HUES48 (cell line): ENCODE measurements around the gene PCDHGA1.

Source experiments
- H3K27ac ChIP-seq: one replicate; pipeline ENCODE4 v1.7.0; 2013; ENCODE audit warnings: low read depth, low read length, inconsistent platforms
- H3K27me3 ChIP-seq: 2 replicates; pipeline ENCODE4 v1.6.1; 2013; ENCODE audit warnings: mild to moderate bottlenecking, low read length; ENCODE audit not compliant: control insufficient read depth, insufficient read depth
- H3K36me3 ChIP-seq: 2 replicates; pipeline ENCODE4 v1.6.1; 2013; ENCODE audit warnings: low read length; ENCODE audit not compliant: control insufficient read depth, insufficient read depth
- H3K4me1 ChIP-seq: 2 replicates; pipeline ENCODE4 v1.6.1; 2013; ENCODE audit warnings: mild to moderate bottlenecking, low read length; ENCODE audit not compliant: control insufficient read depth, insufficient read depth
- H3K4me3 ChIP-seq: 2 replicates; pipeline ENCODE4 v1.5.1; 2013; ENCODE audit warnings: mild to moderate bottlenecking, low read depth, low read length
- H3K9ac ChIP-seq: 2 replicates; pipeline ENCODE4 v1.6.1; 2013; ENCODE audit warnings: mild to moderate bottlenecking, low read depth, low read length, moderate library complexity
- H3K9me3 ChIP-seq: 2 replicates; pipeline ENCODE4 v1.6.1; 2013; ENCODE audit warnings: low read length; ENCODE audit not compliant: control insufficient read depth, insufficient read depth

The PCDHGA1 gene

DNA sequence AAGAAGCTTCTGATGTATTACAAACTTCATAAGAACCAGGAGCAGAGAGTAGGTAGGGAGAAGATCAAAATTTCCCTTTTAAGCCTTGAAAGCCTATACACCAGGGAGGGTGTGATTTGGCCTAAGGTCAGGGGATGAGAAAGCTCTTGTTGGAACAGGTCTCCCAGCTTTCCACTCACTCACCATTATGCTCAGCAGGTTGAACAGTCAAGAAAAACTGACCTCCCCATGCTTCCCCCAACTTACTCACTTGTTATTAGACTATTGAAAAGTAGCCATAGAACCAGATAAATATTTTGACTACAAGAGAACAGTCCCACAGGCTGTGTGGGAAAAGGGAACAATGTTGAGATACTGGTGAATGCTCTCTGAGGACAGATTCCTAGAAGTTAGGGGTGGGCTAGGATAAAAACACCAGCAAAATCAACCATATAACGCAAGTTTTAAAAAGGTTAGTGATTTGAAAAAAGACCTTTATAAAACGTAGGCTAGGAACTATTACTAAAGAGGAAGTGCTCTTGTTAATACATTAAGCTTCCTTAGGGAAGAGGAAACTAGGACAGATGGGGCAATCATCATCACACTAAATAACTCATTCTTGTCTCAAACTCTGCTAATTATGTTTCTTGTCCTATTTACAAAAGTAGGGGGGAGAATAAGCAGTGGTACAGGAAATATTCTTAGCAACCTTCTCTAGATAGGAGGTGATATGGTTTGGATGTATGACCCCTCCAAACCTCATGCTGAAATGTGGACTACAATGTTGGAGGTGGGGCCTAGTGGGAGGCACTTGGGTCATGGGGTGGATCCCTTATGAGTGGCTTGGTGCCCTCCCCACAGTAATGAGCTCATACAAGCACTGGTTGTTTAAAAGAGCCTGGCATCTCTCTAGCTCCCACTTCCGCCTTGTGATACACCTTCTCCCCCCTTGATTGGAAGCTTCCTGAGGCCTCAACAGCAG, 189.6 kb downstream of the PCDHGA1 start:
- Histone ChIP-seq H3K4me3 (no peak overlapping the region), H3K27me3 (no peaks in the 10 kb centered on the region), H3K36me3 (peaks cover 69% of the 10 kb centered on the region), H3K9ac (no peak overlapping the region), H3K27ac (no peak overlapping the region), H3K9me3 (no peaks in the 10 kb centered on the region), H3K4me1 (peaks cover 13% of the 10 kb centered on the region)

DNA sequence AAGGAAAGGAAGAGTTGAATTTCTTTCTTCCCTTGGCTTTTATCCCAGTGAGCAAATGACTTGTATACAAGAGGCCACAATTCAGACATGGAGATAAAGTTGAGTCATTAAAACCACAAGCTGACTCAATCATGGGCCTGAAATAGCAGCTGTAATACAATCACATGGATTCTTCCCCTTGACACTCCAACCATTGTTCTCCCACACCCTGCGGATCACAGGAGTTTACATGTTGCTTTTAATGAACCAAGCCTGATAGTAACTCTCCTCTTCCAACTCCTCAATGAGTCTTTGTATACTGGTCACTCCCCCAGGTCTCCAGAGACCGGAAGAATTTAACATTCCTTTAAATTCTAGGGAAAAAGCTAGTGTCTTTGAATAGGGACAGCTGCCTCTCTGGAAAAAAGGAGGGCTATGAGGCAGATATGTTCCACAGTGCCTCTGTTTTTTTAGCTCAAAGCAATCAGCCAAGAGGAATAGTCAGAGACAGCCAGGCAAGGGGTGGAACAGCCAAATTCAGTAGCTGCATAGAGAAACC, 191.0 kb downstream of the PCDHGA1 start:
- H3K9me3 ChIP-seq = no peaks in the 10 kb centered on the region
- H3K4me3 ChIP-seq = no peak overlapping the region
- H3K9ac ChIP-seq = no peak overlapping the region
- H3K27ac ChIP-seq = peak overlapping the region; percentile 43
- peaks cover 18% of the 10 kb centered on the region for H3K4me1 ChIP-seq
- H3K36me3 ChIP-seq = peaks cover 74% of the 10 kb centered on the region
- no peaks in the 10 kb centered on the region for H3K27me3 ChIP-seq

DNA sequence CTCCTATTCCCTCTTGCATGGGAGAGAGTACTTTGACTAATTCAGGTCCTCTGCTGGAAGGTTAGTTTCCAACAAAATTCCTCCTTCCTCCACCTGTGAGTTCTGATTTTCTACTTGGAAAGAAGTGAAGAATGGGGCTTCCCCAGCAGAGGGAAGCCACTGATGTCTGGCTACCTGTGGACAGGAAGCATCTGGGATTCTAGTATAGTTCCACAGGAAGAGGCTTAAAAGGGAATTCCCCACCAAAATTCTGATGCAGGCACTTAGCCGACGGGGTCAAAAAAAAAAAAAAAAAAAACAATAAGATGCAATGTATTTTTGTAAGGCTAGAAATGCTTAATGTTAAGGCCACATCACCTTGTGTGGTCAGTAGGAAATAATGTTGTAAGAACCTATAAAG, 192.0 kb downstream of the PCDHGA1 start:
- H3K9ac ChIP-seq = no peak overlapping the region

DNA sequence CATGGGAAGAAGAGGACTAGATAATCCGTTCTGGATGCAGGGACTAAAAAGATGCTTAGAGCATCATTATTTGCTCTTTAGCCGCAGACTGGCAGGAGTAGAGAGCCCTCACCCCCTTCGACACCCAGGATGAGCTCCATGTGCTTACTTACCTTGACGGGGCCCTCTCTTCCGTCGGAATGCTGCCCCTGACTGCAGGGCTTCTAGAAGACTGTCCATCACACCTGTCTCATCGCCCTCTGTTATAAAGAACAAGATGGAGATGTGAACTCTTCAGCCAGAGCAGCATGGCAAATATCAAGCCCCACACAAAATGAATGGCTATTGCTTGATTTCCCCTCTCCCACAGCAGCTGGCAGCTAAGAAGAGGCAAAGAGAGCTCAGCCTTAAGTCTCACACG, 193.7 kb downstream of the PCDHGA1 start:
- Histone ChIP-seq H3K4me3 (no peak overlapping the region), H3K27ac (no peak overlapping the region), H3K9ac (no peak overlapping the region), H3K4me1 (peaks cover 18% of the 10 kb centered on the region), H3K27me3 (no peaks in the 10 kb centered on the region), H3K36me3 (peaks cover 85% of the 10 kb centered on the region), H3K9me3 (no peaks in the 10 kb centered on the region)

More for the DNA sequence above, 192.0 kb downstream of the PCDHGA1 start:
- Histone ChIP-seq H3K27ac (peak overlapping the region; percentile 43), H3K9me3 (no peaks in the 10 kb centered on the region), H3K36me3 (peaks cover 74% of the 10 kb centered on the region), H3K4me3 (no peak overlapping the region), H3K27me3 (no peaks in the 10 kb centered on the region), H3K4me1 (peaks cover 18% of the 10 kb centered on the region)

DNA sequence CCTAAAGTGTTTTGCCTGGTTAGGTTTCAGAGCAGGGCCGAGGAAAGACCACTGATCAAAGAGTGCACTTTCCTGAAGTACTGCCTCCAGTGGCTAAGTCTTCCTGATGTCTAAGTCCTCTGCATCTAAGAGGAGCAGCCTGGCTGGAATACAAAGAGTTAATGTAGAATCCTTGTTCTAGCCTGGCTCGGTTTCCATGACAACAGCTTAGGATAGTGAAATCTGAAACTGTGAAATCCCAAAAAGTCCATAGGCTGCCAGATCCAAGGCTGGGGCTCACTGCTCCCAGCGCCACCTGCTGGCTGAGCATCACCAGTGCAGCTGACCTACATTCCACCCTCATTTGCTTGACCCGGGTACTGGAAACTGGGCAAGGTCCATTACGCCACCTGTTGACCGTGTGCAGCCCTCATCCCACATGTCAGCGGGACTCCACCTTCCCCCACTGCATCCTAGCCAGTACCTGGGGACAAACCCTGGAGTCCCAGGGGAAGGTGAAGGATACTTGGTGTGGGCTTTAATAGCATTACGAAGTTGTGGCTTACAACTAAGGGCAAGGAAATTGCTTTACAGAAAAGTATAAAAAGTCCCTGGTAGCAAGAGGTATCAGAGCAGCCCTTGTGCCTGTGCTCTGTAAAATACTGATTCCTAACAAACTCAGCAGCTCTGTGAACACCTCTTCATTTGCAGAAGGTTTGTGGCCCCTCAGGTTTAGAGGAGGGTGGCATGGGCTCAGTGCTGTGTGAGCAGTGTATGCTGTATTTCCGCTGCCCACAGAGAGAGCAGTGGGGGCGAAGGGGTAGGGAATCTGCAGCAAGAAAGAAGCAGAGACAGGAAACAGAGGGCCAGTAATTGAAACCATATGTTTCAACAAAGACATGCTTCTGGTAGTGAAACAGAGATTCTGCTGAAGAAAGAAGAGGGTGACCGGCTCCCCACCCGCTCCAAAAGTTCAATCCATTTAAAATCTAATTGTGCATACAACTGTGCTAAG, 194.6 kb downstream of the PCDHGA1 start:
- Histone ChIP-seq H3K4me1 (peaks cover 18% of the 10 kb centered on the region), H3K36me3 (peaks cover 85% of the 10 kb centered on the region), H3K9ac (no peak overlapping the region), H3K4me3 (no peak overlapping the region), H3K27me3 (no peaks in the 10 kb centered on the region), H3K9me3 (no peaks in the 10 kb centered on the region), H3K27ac (peak overlapping the region; percentile 76)

DNA sequence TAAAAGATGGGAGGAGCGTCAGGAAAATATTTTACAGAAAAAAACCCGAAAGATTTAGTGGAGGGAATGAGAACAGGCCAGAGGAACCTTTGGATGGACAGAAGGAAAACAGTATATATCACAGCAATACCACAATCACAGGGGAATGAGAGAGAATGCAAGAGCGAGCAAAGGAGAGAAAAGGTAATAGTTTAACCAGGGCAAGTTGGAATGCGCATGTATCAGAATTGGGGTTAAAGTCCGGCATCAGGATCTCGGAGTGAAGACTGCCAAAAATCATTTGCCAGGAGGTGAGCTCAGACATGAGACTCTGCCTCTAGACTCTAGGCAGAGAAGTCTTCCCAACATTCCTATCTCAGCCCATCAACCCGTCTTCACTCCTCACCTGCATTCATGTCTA, 195.3 kb downstream of the PCDHGA1 start:
- no peaks in the 10 kb centered on the region for H3K27me3 ChIP-seq
- peak overlapping the region; percentile 76 for H3K27ac ChIP-seq
- peaks cover 79% of the 10 kb centered on the region for H3K36me3 ChIP-seq
- H3K4me3 ChIP-seq = no peak overlapping the region
- peaks cover 18% of the 10 kb centered on the region for H3K4me1 ChIP-seq
- H3K9ac ChIP-seq = no peak overlapping the region
- H3K9me3 ChIP-seq = no peaks in the 10 kb centered on the region

DNA sequence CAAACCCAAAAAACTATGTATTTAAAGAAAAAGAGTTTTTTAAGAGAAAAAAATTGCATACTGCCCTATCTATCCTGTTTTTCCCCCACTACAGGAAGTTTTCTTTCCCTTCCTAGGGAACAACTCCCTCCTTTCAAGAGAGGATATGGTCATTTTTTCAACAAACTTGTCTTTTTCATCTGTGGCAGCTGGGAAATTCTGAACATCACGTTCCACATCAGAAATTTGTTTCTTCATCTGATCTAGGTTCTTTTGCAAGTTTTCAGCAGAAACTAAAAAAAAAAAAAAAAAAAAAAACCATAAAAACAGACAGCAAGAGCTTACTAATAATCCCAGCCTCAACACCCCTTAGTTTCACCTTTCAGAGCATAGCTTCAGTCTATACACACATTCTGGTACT, 197.1 kb downstream of the PCDHGA1 start:
- no peak overlapping the region for H3K4me3 ChIP-seq
- H3K4me1 ChIP-seq = peaks cover 18% of the 10 kb centered on the region
- peaks cover 66% of the 10 kb centered on the region for H3K36me3 ChIP-seq
- no peak overlapping the region for H3K27ac ChIP-seq
- H3K9ac ChIP-seq = no peak overlapping the region
- no peaks in the 10 kb centered on the region for H3K27me3 ChIP-seq
- H3K9me3 ChIP-seq = no peaks in the 10 kb centered on the region

DNA sequence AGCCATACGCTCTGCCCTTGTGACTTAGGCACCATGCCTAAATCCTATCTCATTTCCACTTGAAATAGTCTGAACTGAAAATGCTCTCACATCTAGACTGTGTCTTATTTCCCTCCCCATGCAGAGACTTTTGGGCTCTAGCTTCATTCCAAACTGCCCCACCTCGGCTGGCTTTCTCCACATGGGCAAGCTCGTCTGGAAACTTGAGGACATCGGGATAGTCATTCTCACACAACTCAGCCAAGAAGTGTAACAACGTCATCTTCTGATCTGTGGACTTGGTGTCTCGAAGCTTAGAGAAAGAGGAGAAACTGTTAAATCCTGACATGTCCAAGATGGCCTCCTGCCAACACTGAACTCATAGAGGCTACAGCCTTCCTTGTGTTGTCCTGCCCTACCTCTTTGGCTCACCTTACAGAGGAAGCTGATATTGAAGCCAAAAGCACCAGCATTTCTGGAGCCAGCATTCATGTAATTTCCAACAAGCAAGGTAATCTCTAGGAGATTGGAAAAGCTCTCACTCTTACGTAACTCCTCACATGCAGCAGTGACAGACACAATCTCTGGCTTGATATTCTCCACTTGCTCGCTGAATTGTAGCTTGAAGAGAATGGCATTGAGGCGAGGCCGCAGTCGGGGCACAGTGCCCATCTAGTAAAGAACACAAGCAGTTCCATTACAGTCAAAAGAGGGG, 198.1 kb downstream of the PCDHGA1 start:
- no peak overlapping the region for H3K27ac ChIP-seq
- H3K36me3 ChIP-seq = peaks cover 66% of the 10 kb centered on the region
- H3K9me3 ChIP-seq = no peaks in the 10 kb centered on the region
- H3K27me3 ChIP-seq = no peaks in the 10 kb centered on the region
- no peak overlapping the region for H3K4me3 ChIP-seq
- peaks cover 18% of the 10 kb centered on the region for H3K4me1 ChIP-seq
- H3K9ac ChIP-seq = no peak overlapping the region

DNA sequence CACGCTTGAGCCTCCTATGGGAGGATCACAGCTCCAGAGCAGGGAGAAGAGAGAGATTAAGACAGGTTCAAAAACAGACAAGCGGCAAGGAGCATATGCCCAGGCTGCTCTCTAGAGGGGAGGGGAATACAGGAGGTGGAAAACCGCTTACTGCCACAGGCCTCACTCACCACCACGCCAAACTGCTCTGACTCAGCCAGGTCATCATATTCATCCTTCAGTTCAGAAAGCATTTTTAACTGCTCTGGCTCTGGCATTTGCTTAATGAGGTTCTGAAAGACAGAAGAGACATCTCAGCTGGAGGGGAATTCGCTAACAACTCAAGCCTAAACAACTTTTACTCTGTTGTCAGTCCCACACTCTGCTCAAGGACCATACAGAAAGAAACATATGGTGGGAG, 198.7 kb downstream of the PCDHGA1 start:
- peaks cover 66% of the 10 kb centered on the region for H3K36me3 ChIP-seq
- no peak overlapping the region for H3K9ac ChIP-seq

DNA sequence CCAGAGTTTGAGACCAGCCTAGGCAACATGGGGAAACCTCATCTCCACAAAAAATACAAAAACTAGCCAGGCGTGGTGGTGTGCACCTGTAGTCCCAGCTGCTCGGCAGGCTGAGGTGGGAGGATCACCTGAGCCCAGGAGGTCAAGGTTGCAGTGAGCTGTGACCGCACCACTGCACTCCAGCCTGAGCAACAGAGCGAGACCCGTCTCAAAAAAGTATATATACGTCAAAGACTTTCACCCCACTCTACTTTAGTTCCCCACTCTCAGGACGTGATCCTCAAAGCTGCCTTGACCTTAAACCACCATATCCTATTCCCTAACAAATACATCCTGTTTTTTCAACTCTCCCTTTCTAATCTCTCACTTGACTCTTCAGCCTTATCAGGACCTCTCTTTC, 199.6 kb downstream of the PCDHGA1 start:
- H3K27ac ChIP-seq = no peak overlapping the region
- H3K9ac ChIP-seq = no peak overlapping the region
- peaks cover 73% of the 10 kb centered on the region for H3K36me3 ChIP-seq
- peaks cover 10% of the 10 kb centered on the region; the same call in 1 of the 2 replicates for H3K4me1 ChIP-seq
- no peaks in the 10 kb centered on the region for H3K27me3 ChIP-seq
- no peaks in the 10 kb centered on the region for H3K9me3 ChIP-seq
- no peak overlapping the region for H3K4me3 ChIP-seq

More for the DNA sequence above, 198.7 kb downstream of the PCDHGA1 start:
- Histone ChIP-seq H3K4me3 (no peak overlapping the region), H3K27me3 (no peaks in the 10 kb centered on the region), H3K4me1 (peaks cover 16% of the 10 kb centered on the region), H3K27ac (no peak overlapping the region), H3K9me3 (no peaks in the 10 kb centered on the region)
